GM12878 (cell line): ENCODE measurements around the gene CDC42EP3. TPM values are rescaled to one million over a fixed set of nuclear protein-coding genes. Genes with fewer than 3 reads are reported as not detected.

Source experiments
- ATAC-seq: fragments of 200-7000 bp; cut with Tn5 transposase; 3 replicates; pipeline ENCODE4 v1.9.1; 2020; ENCODE audit warnings: mild to moderate bottlenecking, moderate library complexity
- BruUV-seq: library from RNA; stranded (reverse); fragments of 400-500 nt; replicated peaks from 2 replicates; lab custom pipeline; 2021; lab: Mats Ljungman, UMichigan
- CTCF ChIA-PET: fragments of 300-600 bp; sonication (Branson Sonifier 250); formaldehyde crosslinking; extraction: SDS; loops from one replicate; lab custom pipeline; 2021; ENCODE audit warnings: inconsistent platforms; lab: Yijun Ruan, JAX
- POLR2A ChIA-PET: fragments of 350-600 bp; formaldehyde crosslinking; extraction: SDS; loops from one replicate; lab custom pipeline; 2021; ENCODE audit warnings: inconsistent platforms; lab: Charles Lee
- RAD21 ChIA-PET: fragments of 300-600 bp; sonication (Branson Sonifier 250); formaldehyde crosslinking; loops from one replicate; lab custom pipeline; 2023; ENCODE audit warnings: antibody characterized with exemption; ENCODE audit not compliant: unreplicated experiment; lab: Charles Lee
- SMC1A ChIA-PET: fragments of 300-600 bp; sonication (Branson Sonifier 250); formaldehyde crosslinking; loops from one replicate; lab custom pipeline; 2023; ENCODE audit not compliant: unreplicated experiment, uncharacterized antibody; lab: Charles Lee
- DNase-seq: peaks from one replicate; pipeline ENCODE4 v3.0.0-alpha.2; 2011; ENCODE audit warnings: low read depth, low spot score
- FAIRE-seq: peaks from 3 replicates; lab custom pipeline; 2011; peaks lifted over from hg19 to GRCh38; lab: Jason Lieb, UNC
- H2AFZ ChIP-seq: 2 replicates; pipeline ENCODE4 v1.6.0; 2011; ENCODE audit warnings: low read depth, low read length, control low read depth; ENCODE audit not compliant: control insufficient read depth
- H3K27ac ChIP-seq: 2 replicates; pipeline ENCODE4 v1.5.1; 2011; ENCODE audit warnings: control low read depth; ENCODE audit not compliant: control insufficient read depth, insufficient read depth
- H3K27me3 ChIP-seq, 2 experiments: replicated peaks in 1 of 2; 2 replicates each; pipeline versions ENCODE4 v1.6.0 to v1.6.1; 2011; ENCODE audit warnings: low read length in 1 of 2; ENCODE audit not compliant: control insufficient read depth in 2 of 2, insufficient read depth in 2 of 2
- H3K36me3 ChIP-seq, 2 experiments: 2 replicates each; pipeline ENCODE4 v1.5.1; 2011; ENCODE audit warnings: low read length in 1 of 2; ENCODE audit not compliant: control insufficient read depth in 2 of 2, insufficient read depth in 2 of 2
- H3K4me1 ChIP-seq: 2 replicates; pipeline ENCODE4 v1.6.1; 2011; ENCODE audit warnings: mild to moderate bottlenecking, low read length, moderate library complexity, mixed read lengths; ENCODE audit not compliant: control insufficient read depth, insufficient read depth
- H3K4me2 ChIP-seq: 2 replicates; pipeline ENCODE4 v1.6.0; 2011; ENCODE audit warnings: control low read depth; ENCODE audit not compliant: control insufficient read depth, insufficient read depth
- H3K4me3 ChIP-seq: fragments of 200-600 bp; sonication (generic); 2 replicates; pipeline ENCODE4 v1.5.1; 2016
- H3K79me2 ChIP-seq: 2 replicates; pipeline ENCODE4 v1.6.0; 2011; ENCODE audit warnings: low read length; ENCODE audit not compliant: control insufficient read depth, insufficient read depth
- H3K9ac ChIP-seq: 2 replicates; pipeline ENCODE4 v1.8.0; 2011; ENCODE audit warnings: low read length, control low read depth, mixed read lengths; ENCODE audit not compliant: control insufficient read depth, insufficient read depth
- H3K9me3 ChIP-seq: replicated peaks from 3 replicates; pipeline ENCODE4 v1.5.1; 2011; ENCODE audit warnings: mild to moderate bottlenecking, low read length; ENCODE audit not compliant: control insufficient read depth, insufficient read depth
- H4K20me1 ChIP-seq: 2 replicates; pipeline ENCODE4 v1.6.0; 2011; ENCODE audit not compliant: control insufficient read depth, insufficient read depth
- ATF7 ChIP-seq: fragments of 450-650 bp; IDR thresholded peaks from 2 replicates; pipeline ENCODE4 v1.6.1; 2016; ENCODE audit warnings: low read depth, mild to moderate bottlenecking
- BCL11A ChIP-seq: IDR thresholded peaks from 2 replicates; pipeline ENCODE4 v1.6.1; 2011; ENCODE audit warnings: low read depth, low read length
- BCL3 ChIP-seq: IDR thresholded peaks from 2 replicates; pipeline ENCODE4 v1.6.1; 2011; ENCODE audit warnings: borderline replicate concordance, low read depth, mild to moderate bottlenecking, moderate library complexity, low read length; ENCODE audit not compliant: insufficient read depth, poor library complexity, severe bottlenecking
- BCLAF1 ChIP-seq: fragments of 450-650 bp; IDR thresholded peaks from 2 replicates; pipeline ENCODE4 v1.6.1; 2017; ENCODE audit warnings: antibody characterized with exemption, mild to moderate bottlenecking, moderate library complexity
- CBFB ChIP-seq: IDR thresholded peaks from 2 replicates; pipeline ENCODE4 v1.6.1; 2016; ENCODE audit warnings: antibody characterized with exemption, low read depth
- ESRRA ChIP-seq: IDR thresholded peaks from 2 replicates; pipeline ENCODE4 v1.6.1; 2012; ENCODE audit warnings: mild to moderate bottlenecking, low read length, improper control_type of control experiment
- GATAD2B ChIP-seq: fragments of 450-650 bp; conservative IDR thresholded peaks from 2 replicates; pipeline ENCODE4 v1.6.1; 2017; ENCODE audit warnings: low read depth, mild to moderate bottlenecking, moderate library complexity
- IKZF1 ChIP-seq: fragments of 450-650 bp; conservative IDR thresholded peaks from 2 replicates; pipeline ENCODE4 v1.6.1; 2017; ENCODE audit warnings: antibody characterized with exemption, mild to moderate bottlenecking
- MTA2 ChIP-seq: fragments of 450-650 bp; IDR thresholded peaks from 2 replicates; pipeline ENCODE4 v1.6.1; 2016; ENCODE audit warnings: low read depth, mild to moderate bottlenecking, moderate library complexity
- SMAD1 ChIP-seq: fragments of 450-650 bp; IDR thresholded peaks from 2 replicates; pipeline ENCODE4 v1.6.1; 2018; ENCODE audit warnings: mild to moderate bottlenecking, low read depth; ENCODE audit not compliant: partially characterized antibody
- SPI1 ChIP-seq: IDR thresholded peaks from 2 replicates; pipeline ENCODE4 v1.6.1; 2011; ENCODE audit warnings: low read depth, mild to moderate bottlenecking, low read length, moderate library complexity, borderline replicate concordance; ENCODE audit not compliant: insufficient read depth
- TCF12 ChIP-seq: IDR thresholded peaks from 2 replicates; pipeline ENCODE4 v1.6.1; 2011; ENCODE audit warnings: low read depth, mild to moderate bottlenecking, low read length
- WGBS: methylation state at CpG from one replicate; pipeline ENCODE4 v1.1.6; 2016; ENCODE audit warnings: low lambda C conversion rate; ENCODE audit not compliant: insufficient replicate concordance, insufficient coverage; ENCODE audit errors: missing lambda C conversion rate; 5-methylcytosine and 5-hydroxymethylcytosine counted together
- in situ Hi-C: fragments of 300-500 bp; cut with MboI; formaldehyde crosslinking; loops from 9 replicates; pipeline ENCODE4 v1.14.3; 2018; ENCODE audit warnings: mixed read lengths
- intact Hi-C: fragments of 100-400 bp; cut with micrococcal nuclease; formaldehyde crosslinking; loops from one replicate; pipeline ENCODE4 v1.14.2; 2022; ENCODE audit not compliant: unreplicated experiment
- polyA plus RNA-seq, 11 experiments: library from polyadenylated mRNA; depleted of rRNA in 4 of 11; unstranded in 6 of 11; stranded (reverse) in 5 of 11; fragments of >200 nt; fragmentation: Nextera tagmentation in 4 of 11; fragmentation: Illumina TruSeq in 1 of 11; extraction: Ambion mirVana in 4 of 11; extraction: Trizol in 1 of 11; gene quantifications; 1 replicate in 1 of 11; 2 replicates in 10 of 11; pipeline versions ENCODE4 v1.2.1 to v1.2.3, GENCODE V29; 2011 to 2016; ENCODE audit warnings: inconsistent platforms in 2 of 11, missing spikeins in 2 of 11, low read depth in 1 of 11
- total RNA-seq, 4 experiments: library from RNA; depleted of rRNA in 3 of 4; stranded (reverse); fragments of >200 nt in 3 of 4; fragmentation: Illumina TruSeq in 1 of 4; extraction: Trizol in 1 of 4; gene quantifications; 2 replicates each; pipeline versions ENCODE4 v1.2.1 to v1.2.3, GENCODE V29; 2013 to 2021

The CDC42EP3 gene
- total and polyA plus RNA-seq, 10 of the 15 experiments (the other 5 are each of a cell fraction or from before 2014, with no cell fraction given), result 11.8 to 86.9 (median 52.9) TPM

GRCh38 chr2:37617119-37617892 is 54.1 kb downstream of the CDC42EP3 start (continued):
- peak; percentile 62; the same call in 1 of the 2 replicates for TF ChIP-seq SPI1
- peak; percentile 62 for TF ChIP-seq SMAD1
- TF ChIP-seq, all 136 proteins: peak for 7

- no peak overlapping the region for H3K9ac ChIP-seq
Observed at GRCh38 chr2:37616677-37617005, 54.8 kb downstream of the CDC42EP3 start.

More at GRCh38 chr2:37616677-37617005, 54.8 kb downstream of the CDC42EP3 start:
- 95% methylated on average over 2 of the region's 2 CpGs for WGBS
- no peaks in the 10 kb centered on the region for H4K20me1 ChIP-seq
- ChIA-PET CTCF (no interaction called here), POLR2A (interaction anchor here (1.4 to 3.9 kb wide), 3 partner anchors 9 to 27 kb away, joined by 3 to 16 read pairs (median 4); no protein-coding TSS in a partner anchor), RAD21 (interaction anchor here (1.1 to 2.5 kb wide), 5 partner anchors 24 to 58 kb away, joined by 3 to 8 read pairs (median 5); no protein-coding TSS in a partner anchor), SMC1A (interaction anchor here (0.7 to 2.2 kb wide), 7 partner anchors 9 to 203 kb away, joined by 3 to 8 read pairs (median 3); no protein-coding TSS in a partner anchor)
- BruUV-seq, result no TSS peak
- H3K27me3 ChIP-seq, result no peaks in the 10 kb centered on the region
- peak overlapping the region; percentile 72 for H3K27ac ChIP-seq
- FAIRE-seq (peak; percentile 73), DNase-seq (no peak), ATAC-seq (peak; percentile 67)
- intact Hi-C loops (no loop called here), in situ Hi-C loops (no loop called here)
- no peak overlapping the region for H3K4me3 ChIP-seq
- peak; percentile 33; the same call in 1 of the 2 replicates for TF ChIP-seq IKZF1
- no peak for TF ChIP-seq CBFB
- peak; percentile 41; the same call in 1 of the 2 replicates for TF ChIP-seq TCF12
- TF ChIP-seq MTA2, result 0 out of 2 replicates have a peak, but pooled peaks have one; percentile 5
- TF ChIP-seq BCL3, result peak; percentile 46
- no peak for TF ChIP-seq ESRRA
- 0 out of 2 replicates have a peak, but pooled peaks have one; percentile 21 for TF ChIP-seq GATAD2B
- TF ChIP-seq ATF7, result no peak
- TF ChIP-seq BCL11A, result 0 out of 2 replicates have a peak, but pooled peaks have one; percentile 10
- no peak for TF ChIP-seq BCLAF1
- no peak overlapping the region; the same call in 1 of the 2 replicates for H2AFZ ChIP-seq
- peaks cover 17% of the 10 kb centered on the region for H3K4me1 ChIP-seq
- H3K4me2 ChIP-seq, result peak overlapping the region; percentile 67; the same call in 1 of the 2 replicates
- H3K9me3 ChIP-seq, result no peaks in the 10 kb centered on the region; the same call in 2 of the 3 replicates
- H3K36me3 ChIP-seq, result no peaks in the 10 kb centered on the region
- peaks cover 19% of the 10 kb centered on the region for H3K79me2 ChIP-seq
